CD4-positive, CD25-positive, alpha-beta regulatory T cell (primary cell): Measurements from ENCODE around the gene CATSPER4. TPM values are rescaled to one million over a fixed set of nuclear protein-coding genes. Genes with fewer than 3 reads are reported as not detected.

Source experiments
- ATAC-seq, 2 donors: fragments of 150-1000 bp; cut with Tn5 transposase; one replicate each; pipeline ENCODE4 v1.10.0; 2021; ENCODE audit warnings: low read depth in 2 of 2, moderate number of reproducible peaks in 2 of 2, moderate library complexity in 1 of 2
- DNase-seq, 3 donors: peaks; one replicate each; pipeline versions ENCODE4 v3.0.0 to v3.0.0-alpha.2; 2012 to 2022; ENCODE audit warnings: mixed read lengths in 1 of 3
- H3K27ac ChIP-seq: one replicate; pipeline ENCODE4 v1.7.0; 2013; ENCODE audit warnings: mild to moderate bottlenecking, low read length; ENCODE audit not compliant: insufficient read depth, poor library complexity, severe bottlenecking
- H3K27me3 ChIP-seq: one replicate; pipeline ENCODE4 v1.7.0; 2013; ENCODE audit warnings: low read length; ENCODE audit not compliant: control insufficient read depth, insufficient read depth
- H3K36me3 ChIP-seq: one replicate; pipeline ENCODE4 v1.7.0; 2013; ENCODE audit warnings: mild to moderate bottlenecking, low read length, moderate library complexity; ENCODE audit not compliant: control insufficient read depth, insufficient read depth
- H3K4me1 ChIP-seq: 2 replicates; pipeline ENCODE4 v1.7.0; 2013; ENCODE audit warnings: mild to moderate bottlenecking, low read length; ENCODE audit not compliant: insufficient read depth, control insufficient read depth, poor library complexity, severe bottlenecking
- H3K4me3 ChIP-seq: one replicate; pipeline ENCODE4 v1.7.0; 2013; ENCODE audit warnings: low read depth, mild to moderate bottlenecking, low read length, moderate library complexity
- H3K9me3 ChIP-seq, 2 experiments: 1 replicate in 1 of 2; 2 replicates in 1 of 2; pipeline ENCODE4 v1.7.0; 2013; ENCODE audit warnings: low read length in 2 of 2, mild to moderate bottlenecking in 1 of 2, moderate library complexity in 1 of 2; ENCODE audit not compliant: control insufficient read depth in 2 of 2
- H3K27ac Mint-ChIP-seq, 3 donors: one replicate each; pipeline ENCODE4 v1.8.0; 2020 to 2022; ENCODE audit warnings: mild to moderate bottlenecking in 3 of 3, mixed read lengths in 3 of 3, moderate library complexity in 2 of 3
- H3K27me3 Mint-ChIP-seq: one replicate; pipeline ENCODE4 v1.8.0; 2022; ENCODE audit warnings: mild to moderate bottlenecking, mixed read lengths
- H3K36me3 Mint-ChIP-seq: one replicate; pipeline ENCODE4 v1.8.0; 2020; ENCODE audit warnings: mixed read lengths
- H3K4me1 Mint-ChIP-seq, 4 donors: one replicate each; pipeline ENCODE4 v1.8.0; 2020 to 2022; ENCODE audit warnings: mixed read lengths in 4 of 4, mild to moderate bottlenecking in 1 of 4
- H3K4me3 Mint-ChIP-seq, 4 donors: one replicate each; pipeline ENCODE4 v1.8.0; 2020 to 2022; ENCODE audit warnings: mild to moderate bottlenecking in 4 of 4, mixed read lengths in 4 of 4, moderate library complexity in 3 of 4
- H3K9me3 Mint-ChIP-seq, 7 donors: one replicate each; pipeline ENCODE4 v1.8.0; 2020 to 2022; ENCODE audit warnings: mixed read lengths in 7 of 7, mild to moderate bottlenecking in 3 of 7, moderate library complexity in 2 of 7
- polyA plus RNA-seq, 4 donors: library from polyadenylated mRNA; unstranded; fragments of 300-500 nt; fragmentation: Illumina TruSeq; gene quantifications; one replicate each; pipeline ENCODE4 v1.2.3, GENCODE V29; 2021
- total RNA-seq: library from RNA; stranded (reverse); gene quantifications from one replicate; pipeline ENCODE4 v1.2.3, GENCODE V29; 2022

The CATSPER4 gene
- total and polyA plus RNA-seq, 5 donors from 2014 or later, result not detected

GRCh38 chr1:26168410-26169197 lies 21.8 kb upstream of the CATSPER4 start, which contains the start of gene C1orf232:
C1orf232 (minus strand) TSS chr1:26168963; CDS start chr1:26168499, 464 bp downstream.
- peaks cover under 1% of the 10 kb centered on the region for H3K27me3 ChIP-seq
- Mint-ChIP-seq H3K27me3 (peaks cover 3% of the 10 kb centered on the region), H3K36me3 (no peaks in the 10 kb centered on the region), H3K4me1 (peaks cover 0 to 35% (median 9%) of the 10 kb centered on the region in 4 donors), H3K27ac (peak within 1 kb of the TSS; percentile 87 to 93 (median 89)), H3K9me3 (no peaks in the 10 kb centered on the region), H3K4me3 (peak within 1 kb of the TSS; percentile 88 to 91 (median 89))
- H3K9me3 ChIP-seq, result no peaks in the 10 kb centered on the region
- DNase-seq (no peak), ATAC-seq (no peak)
- peak within 1 kb of the TSS; percentile 75 for H3K27ac ChIP-seq
- H3K36me3 ChIP-seq, result no peaks in the 10 kb centered on the region
- H3K4me3 ChIP-seq, result peak within 1 kb of the TSS; percentile 26
- peaks cover 30% of the 10 kb centered on the region for H3K4me1 ChIP-seq

- H3K27ac Mint-ChIP-seq, result peak overlapping the region; percentile 87 to 93 (median 89)
- peaks cover 0 to 38% (median 9%) of the 10 kb centered on the region in 4 donors for H3K4me1 Mint-ChIP-seq
- ATAC-seq (no peak), DNase-seq (no peak)
- H3K27me3 Mint-ChIP-seq, result no peaks in the 10 kb centered on the region
- no peaks in the 10 kb centered on the region for H3K36me3 Mint-ChIP-seq
- H3K4me3 ChIP-seq, result no peak overlapping the region
- no peaks in the 10 kb centered on the region for H3K9me3 Mint-ChIP-seq
- H3K27me3 ChIP-seq, result no peaks in the 10 kb centered on the region
- H3K4me1 ChIP-seq, result peaks cover 25% of the 10 kb centered on the region
- H3K36me3 ChIP-seq, result no peaks in the 10 kb centered on the region
- H3K4me3 Mint-ChIP-seq, result peak overlapping the region; percentile 88 to 91 (median 89)
- H3K9me3 ChIP-seq, result no peaks in the 10 kb centered on the region
- H3K27ac ChIP-seq, result no peak overlapping the region
Measured at GRCh38 chr1:26169198-26169554, 21.2 kb upstream of the CATSPER4 start.

GRCh38 chr1:26169669-26170471 lies 20.5 kb upstream of the CATSPER4 start, which contains the start of gene ZNF593:
ZNF593 (plus strand) TSS chr1:26169908; CDS start chr1:26169984, 76 bp downstream.
- Mint-ChIP-seq H3K4me1 (peaks cover 0 to 33% (median 10%) of the 10 kb centered on the region in 4 donors), H3K27me3 (no peaks in the 10 kb centered on the region), H3K36me3 (no peaks in the 10 kb centered on the region), H3K9me3 (no peaks in the 10 kb centered on the region), H3K4me3 (peak within 1 kb of the TSS; percentile 88 to 91 (median 89)), H3K27ac (peak within 1 kb of the TSS; percentile 87 to 93 (median 89))
- peak within 1 kb of the TSS; percentile 82 for H3K4me3 ChIP-seq
- H3K27me3 ChIP-seq, result no peaks in the 10 kb centered on the region
- H3K9me3 ChIP-seq, result no peaks in the 10 kb centered on the region
- peak; percentile 87 for ATAC-seq
- H3K27ac ChIP-seq, result peak within 1 kb of the TSS; percentile 75
- H3K36me3 ChIP-seq, result no peaks in the 10 kb centered on the region
- DNase-seq, result peak; percentile 76 to 90 (median 79)
- H3K4me1 ChIP-seq, result peaks cover 21% of the 10 kb centered on the region

GRCh38 chr1:26170472-26170821 lies 20.0 kb upstream of the CATSPER4 start:
- Histone ChIP-seq H3K4me1 (peaks cover 21% of the 10 kb centered on the region), H3K4me3 (peak overlapping the region; percentile 82), H3K27ac (peak overlapping the region; percentile 75), H3K36me3 (no peaks in the 10 kb centered on the region), H3K9me3 (no peaks in the 10 kb centered on the region), H3K27me3 (no peaks in the 10 kb centered on the region)
- Mint-ChIP-seq H3K36me3 (no peaks in the 10 kb centered on the region), H3K27ac (peak overlapping the region in 2 of 3 donors; percentile 87 to 93), H3K4me1 (peaks cover 0 to 32% (median 10%) of the 10 kb centered on the region in 4 donors), H3K27me3 (no peaks in the 10 kb centered on the region), H3K4me3 (peak overlapping the region; percentile 88 to 91 (median 89)), H3K9me3 (no peaks in the 10 kb centered on the region)
- ATAC-seq (no peak), DNase-seq (no peak)

GRCh38 chr1:26171084-26172072 lies 19.0 kb upstream of the CATSPER4 start, which contains the start of gene ZNF593OS:
ZNF593OS (minus strand) TSS chr1:26171832; CDS start chr1:26171661, 171 bp downstream.
- Histone ChIP-seq H3K27ac (no peak within 1 kb of the TSS), H3K36me3 (no peaks in the 10 kb centered on the region), H3K4me1 (peaks cover 21% of the 10 kb centered on the region), H3K27me3 (no peaks in the 10 kb centered on the region), H3K4me3 (no peak within 1 kb of the TSS), H3K9me3 (no peaks in the 10 kb centered on the region)
- Mint-ChIP-seq H3K27me3 (no peaks in the 10 kb centered on the region), H3K27ac (peak within 1 kb of the TSS in 2 of 3 donors; percentile 87 to 93), H3K36me3 (no peaks in the 10 kb centered on the region), H3K9me3 (no peaks in the 10 kb centered on the region), H3K4me3 (peak within 1 kb of the TSS; percentile 88 to 91 (median 89)), H3K4me1 (peaks cover 0 to 29% (median 10%) of the 10 kb centered on the region in 4 donors)
- ATAC-seq (no peak), DNase-seq (no peak)

GRCh38 chr1:26175346-26175745 lies 15.1 kb upstream of the CATSPER4 start:
- Mint-ChIP-seq H3K27ac (no peak overlapping the region), H3K36me3 (no peaks in the 10 kb centered on the region), H3K4me1 (peaks cover 0 to 15% (median 5%) of the 10 kb centered on the region in 4 donors), H3K4me3 (no peak overlapping the region), H3K27me3 (no peaks in the 10 kb centered on the region), H3K9me3 (no peaks in the 10 kb centered on the region)
- no peak for ATAC-seq
- no peak for DNase-seq
- no peaks in the 10 kb centered on the region for H3K27me3 ChIP-seq
- H3K36me3 ChIP-seq, result no peaks in the 10 kb centered on the region
- H3K9me3 ChIP-seq, result no peaks in the 10 kb centered on the region
- H3K4me3 ChIP-seq, result no peak overlapping the region
- H3K27ac ChIP-seq, result no peak overlapping the region
- H3K4me1 ChIP-seq, result peaks cover 12% of the 10 kb centered on the region
